Ramos (cell line): ENCODE data around the gene FGF1.
"Not testable (repeated sequence)": the region's sequence is repeated elsewhere in the genome, so short reads cannot be mapped to it uniquely, and the experiment has no call there.

Source experiments
- in situ Hi-C: fragments of 300-500 bp; cut with MboI; formaldehyde crosslinking; loops from one replicate; pipeline ENCODE4 v1.14.3; 2022; ENCODE audit warnings: low sequenced_read_pairs; ENCODE audit not compliant: unreplicated experiment

Gene FGF1

DNA sequence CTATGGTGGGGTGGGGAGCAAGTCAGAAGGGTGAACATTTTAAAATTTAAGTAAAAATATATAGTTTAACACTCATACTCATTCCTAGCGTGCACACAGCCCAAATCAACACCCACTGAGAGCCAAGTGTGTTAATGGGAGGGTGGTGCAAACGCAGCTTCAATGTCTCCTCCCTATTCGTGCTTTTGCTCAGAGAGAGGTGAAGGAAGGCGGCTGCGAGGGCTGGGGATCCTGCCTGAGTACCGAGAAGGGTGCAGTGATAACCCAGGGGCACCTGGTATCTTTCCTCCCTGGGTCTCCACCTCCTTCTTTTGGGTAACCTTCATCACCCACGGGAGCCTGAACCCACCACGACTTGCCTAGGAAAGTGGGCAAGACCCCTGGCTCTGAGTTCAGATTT lies 35.0 kb downstream of the FGF1 start:
- in situ Hi-C loops, result no loop called here

DNA sequence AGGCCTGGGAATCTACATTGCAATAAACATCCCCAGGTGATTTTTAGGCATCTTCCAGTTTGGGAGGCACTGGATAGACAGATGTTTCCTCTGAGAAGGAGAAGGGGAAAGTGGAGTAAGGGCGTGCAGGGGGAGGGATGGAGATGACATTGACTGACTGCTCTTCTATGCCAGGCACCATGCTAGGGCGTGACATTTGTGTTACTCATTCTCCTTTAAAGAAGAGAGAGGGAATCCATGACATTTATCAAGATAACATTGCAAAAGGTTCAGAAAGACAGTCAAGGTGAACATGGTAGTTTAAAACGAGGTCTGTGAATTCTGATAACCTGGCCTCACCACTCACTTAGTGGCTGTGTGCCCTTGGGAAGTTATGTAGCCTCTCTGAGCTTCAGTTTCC lies 35.8 kb downstream of the FGF1 start:
- in situ Hi-C loops, result no loop called here

DNA sequence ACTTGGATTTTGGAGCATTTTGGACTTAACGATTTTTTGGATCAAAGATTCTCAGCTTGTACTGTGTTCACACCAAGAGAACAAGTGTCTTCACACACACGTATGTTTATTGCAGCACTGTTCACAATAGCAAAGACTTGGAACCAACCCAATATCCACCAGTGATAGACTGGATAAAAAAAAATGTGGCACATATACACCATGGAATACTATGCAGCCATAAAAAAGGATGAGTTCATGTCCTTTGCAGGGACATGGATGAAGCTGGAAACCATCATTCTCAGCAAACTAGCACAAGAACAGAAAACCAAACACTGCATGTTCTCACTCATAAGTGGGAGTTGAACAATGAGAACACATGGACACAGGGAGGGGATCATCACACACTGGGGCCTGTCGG lies 37.8 kb downstream of the FGF1 start:
- in situ Hi-C loops, result not testable (repeated sequence)

DNA sequence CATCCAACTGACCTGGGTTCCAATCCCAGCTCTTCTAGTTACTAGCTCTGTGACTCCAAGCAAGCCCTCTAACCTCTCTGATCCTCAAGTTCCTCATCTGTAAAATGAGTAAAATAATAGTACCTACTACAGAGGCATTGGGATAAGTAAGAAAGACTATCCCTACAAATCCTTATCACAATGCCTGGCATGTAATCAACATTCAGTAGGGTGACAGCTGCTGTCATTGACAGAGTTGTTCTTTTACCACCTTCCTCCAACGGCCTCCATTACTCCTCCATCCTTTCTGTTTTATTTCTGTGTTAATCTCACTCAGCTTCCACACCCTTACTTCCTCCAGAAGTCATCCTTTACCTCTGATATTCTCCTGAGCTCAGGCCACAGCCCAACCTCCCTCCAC lies 40.4 kb downstream of the FGF1 start:
- in situ Hi-C loops, result no loop called here

DNA sequence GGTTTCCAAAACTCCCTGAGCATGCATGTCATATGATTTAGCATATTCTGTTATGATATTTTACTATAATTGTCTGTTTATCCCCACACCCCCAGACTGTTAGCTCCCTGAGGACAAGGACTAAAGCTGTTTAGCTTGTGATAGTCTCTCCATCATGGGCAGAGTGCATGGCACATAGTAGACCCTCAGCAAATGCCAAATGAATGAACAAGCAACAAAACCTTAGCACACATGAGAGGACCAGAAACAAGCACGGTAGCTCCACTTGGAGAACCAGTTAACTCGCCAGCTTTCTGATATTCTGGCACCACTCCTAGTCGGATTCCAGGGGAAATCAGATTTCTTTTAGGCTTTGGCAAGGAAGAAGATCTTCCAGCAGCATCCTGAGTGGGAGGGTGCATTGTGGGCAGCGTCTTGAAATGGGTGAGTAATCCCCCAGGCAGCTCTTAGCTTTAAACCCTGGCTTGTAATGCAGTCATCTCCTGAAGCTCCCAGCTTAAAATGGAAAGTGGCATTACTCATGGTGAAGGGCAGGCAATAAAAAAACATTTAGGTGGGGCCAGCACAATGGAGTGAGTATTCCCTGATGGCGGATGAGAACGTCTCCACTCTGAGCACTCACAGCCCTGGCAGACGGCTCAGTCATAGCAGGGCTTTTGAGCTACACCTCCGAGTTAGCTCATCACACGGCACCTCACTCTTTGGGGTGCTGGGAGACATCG lies 41.1 kb downstream of the FGF1 start:
- in situ Hi-C loops, result no loop called here

DNA sequence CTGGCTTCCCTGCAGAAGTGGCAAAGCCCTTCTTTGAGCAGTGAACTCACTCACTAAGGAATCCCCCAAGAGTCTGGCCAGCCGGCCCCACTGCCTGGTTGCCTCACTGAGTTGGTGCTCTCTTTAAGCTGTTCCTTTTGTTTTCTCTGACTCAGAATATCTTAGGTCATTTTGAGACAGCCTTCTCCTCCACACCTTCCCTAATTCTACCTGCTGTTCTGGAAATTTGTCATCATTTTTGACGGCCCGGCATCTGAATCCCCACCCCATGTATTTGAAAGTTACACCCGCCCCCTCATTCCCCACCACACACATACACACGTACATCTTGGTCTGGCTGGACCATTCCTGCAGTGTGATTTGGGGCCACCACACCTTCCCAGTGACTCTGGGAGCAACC lies 41.8 kb downstream of the FGF1 start:
- in situ Hi-C loops, result no loop called here

DNA sequence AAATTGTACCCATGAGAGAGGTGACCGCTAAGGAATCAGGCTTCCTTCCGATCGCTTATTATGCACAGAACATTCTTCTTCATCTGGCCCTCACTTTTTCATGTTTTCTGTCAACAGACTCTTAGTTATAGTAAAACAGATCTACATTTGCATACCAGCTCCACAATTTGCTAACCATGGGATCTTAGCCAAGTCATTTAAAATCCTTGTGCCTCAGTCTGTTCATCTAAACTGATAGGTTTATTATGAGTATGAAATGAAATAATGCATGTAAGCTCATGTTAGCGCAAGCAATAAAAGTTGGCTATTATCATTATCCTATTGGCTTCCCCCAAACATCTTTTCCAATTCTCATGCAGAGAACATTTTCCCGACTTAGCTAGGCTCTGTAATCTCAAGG lies 42.3 kb downstream of the FGF1 start:
- in situ Hi-C loops, result no loop called here

DNA sequence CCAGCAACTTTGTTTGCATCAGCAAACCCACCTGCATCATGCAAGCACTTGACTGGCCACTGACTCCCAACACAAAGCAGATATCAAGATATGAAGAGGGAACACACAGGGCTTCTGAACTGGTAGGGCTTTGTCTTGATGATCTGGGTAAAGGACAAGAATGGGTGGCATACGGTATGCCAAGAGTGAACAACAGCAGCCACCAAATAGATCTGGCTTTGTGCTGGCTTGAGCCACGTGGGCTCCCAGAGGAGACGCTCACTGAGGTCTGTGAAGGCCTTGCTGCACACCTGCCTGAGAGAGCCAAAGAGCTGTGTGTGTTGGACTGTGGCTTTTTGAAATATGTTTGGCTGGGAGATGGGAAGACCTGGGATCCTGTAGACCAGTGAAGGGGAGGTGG lies 43.5 kb downstream of the FGF1 start:
- in situ Hi-C loops, result no loop called here

DNA sequence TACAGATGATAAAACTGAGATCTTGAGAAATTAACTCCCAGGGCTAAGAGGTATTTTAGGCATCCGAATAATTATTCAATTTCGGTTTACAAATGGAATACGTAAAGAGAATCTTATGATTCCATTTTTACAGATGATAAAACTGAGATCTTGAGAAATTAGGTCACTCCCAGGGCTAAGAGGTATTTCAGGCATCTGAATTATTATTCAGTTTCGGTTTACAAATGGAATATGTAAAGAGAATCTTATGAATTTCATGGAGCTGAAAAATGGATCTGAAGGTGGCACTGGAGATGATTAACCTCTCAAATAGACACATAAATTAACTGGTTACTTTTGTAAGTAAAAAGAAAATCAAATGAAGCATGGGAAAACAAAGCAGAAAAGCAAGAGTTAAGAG lies 44.2 kb downstream of the FGF1 start:
- in situ Hi-C loops, result no loop called here

DNA sequence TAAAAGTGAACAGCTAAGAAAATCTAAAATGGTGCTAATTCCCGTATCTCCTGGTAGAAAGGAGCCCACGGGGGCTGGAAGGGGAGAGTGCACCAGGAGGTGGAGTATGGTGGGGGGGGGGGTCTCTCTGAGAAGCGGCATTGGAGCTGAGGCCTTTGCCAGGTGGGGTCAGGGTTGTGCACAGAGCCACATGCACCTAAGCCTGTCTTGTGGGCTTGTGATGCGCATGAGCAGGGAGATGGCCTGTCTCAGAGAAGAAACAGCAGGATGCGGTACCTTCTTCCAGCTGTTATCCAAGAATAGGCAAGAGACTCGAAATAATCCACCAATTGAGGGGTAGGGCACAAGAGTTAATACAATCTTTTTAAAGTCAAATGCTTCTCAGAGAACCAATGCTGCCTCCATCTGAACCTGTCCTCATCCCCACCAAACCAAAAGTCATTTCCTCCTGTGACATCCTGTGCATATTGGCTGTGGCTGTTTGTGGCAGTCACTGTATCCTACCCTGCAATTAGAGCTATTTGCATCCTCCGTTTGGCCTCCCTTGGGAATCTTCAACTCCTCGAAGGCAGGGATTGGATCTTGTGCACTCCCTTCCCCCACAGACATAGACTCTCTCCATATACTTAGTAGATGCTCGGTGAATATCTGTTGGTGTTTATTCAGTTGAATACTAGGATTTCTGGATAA lies 45.4 kb downstream of the FGF1 start:
- in situ Hi-C loops, result no loop called here

DNA sequence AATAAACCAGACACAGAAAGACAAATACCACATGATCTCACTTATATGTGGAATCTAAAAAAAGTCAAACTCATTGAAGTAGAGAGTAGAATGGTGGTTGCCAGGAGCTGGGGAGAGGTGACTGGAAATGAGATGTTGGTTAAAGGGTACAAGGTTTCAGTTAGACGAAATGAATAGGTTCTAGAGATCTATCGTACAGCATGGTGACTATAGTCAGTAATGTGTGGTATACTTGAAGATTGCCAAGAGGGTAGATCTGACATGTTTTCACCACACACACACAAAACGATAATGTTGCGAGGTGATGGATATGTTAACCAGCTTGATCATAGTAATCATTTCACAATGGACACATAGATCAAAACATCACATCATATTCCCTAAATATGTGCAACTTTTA lies 46.4 kb downstream of the FGF1 start:
- in situ Hi-C loops, result no loop called here

DNA sequence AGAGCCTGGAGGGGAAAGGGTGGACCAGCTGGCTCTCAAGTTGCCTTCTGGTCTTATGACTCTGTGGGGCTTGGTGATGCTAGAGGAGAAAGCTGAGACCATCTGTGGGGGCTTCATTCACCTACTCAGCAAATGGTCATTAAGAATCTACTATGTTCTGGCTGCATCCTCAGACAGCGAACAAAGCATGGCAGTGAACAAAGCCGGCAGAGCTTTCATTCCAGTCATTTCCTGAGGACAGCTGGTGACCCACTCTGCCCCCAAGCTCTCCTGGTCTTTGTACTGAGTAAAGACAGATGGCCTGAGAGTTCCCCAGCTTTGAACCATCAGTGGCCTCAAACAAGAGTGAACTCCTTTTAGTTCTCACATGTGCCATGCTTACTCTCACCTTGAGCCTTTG lies 48.0 kb downstream of the FGF1 start:
- in situ Hi-C loops, result no loop called here

DNA sequence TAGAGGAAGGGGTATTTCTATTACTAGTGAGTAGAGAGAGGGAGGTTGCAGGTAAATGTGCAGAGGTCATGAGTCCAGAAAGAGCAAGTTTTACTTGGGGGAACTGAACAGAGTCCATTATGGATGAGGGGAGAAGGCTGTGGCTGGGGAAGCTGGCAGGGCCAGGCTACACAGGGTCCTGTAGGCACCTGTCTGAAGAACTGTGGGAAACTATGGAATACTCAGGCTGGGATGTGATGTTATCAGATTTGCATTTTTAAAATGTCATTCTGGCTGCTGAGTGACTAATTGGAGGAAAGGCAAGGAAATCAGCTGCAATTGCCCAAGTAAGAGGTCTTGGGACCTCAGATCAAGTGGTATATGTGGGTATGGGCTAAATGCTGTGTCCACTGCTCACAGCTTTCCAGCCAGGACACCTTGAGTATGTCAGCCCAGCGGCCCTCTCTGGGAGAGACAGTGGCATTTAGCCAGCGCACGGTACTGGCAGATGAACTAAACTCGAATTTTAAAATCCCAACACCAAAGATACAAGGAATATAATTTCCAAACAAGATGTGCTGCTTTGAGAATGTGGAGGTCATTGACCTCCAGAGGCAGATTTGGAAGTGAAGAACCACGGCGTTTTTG lies 49.1 kb downstream of the FGF1 start:
- in situ Hi-C loops, result no loop called here

DNA sequence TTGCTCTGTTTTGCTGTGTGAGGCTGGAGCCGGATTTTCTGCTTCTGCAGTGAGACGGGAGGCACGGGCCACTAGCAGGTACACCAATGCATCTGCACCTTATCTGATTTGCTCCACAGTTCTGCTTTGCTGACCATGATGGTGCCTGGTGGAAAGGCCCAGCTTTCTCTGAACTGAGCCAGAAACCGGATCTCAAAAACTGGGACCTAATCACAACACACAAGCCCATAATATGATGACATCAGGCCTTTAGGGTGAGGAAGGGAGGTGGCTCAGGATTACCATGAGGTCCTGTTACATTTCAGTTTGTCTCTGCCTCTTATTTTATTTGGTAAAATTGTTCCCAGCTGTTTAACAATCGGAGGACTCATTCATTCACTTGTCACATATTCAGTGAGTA lies 49.8 kb downstream of the FGF1 start:
- in situ Hi-C loops, result no loop called here

DNA sequence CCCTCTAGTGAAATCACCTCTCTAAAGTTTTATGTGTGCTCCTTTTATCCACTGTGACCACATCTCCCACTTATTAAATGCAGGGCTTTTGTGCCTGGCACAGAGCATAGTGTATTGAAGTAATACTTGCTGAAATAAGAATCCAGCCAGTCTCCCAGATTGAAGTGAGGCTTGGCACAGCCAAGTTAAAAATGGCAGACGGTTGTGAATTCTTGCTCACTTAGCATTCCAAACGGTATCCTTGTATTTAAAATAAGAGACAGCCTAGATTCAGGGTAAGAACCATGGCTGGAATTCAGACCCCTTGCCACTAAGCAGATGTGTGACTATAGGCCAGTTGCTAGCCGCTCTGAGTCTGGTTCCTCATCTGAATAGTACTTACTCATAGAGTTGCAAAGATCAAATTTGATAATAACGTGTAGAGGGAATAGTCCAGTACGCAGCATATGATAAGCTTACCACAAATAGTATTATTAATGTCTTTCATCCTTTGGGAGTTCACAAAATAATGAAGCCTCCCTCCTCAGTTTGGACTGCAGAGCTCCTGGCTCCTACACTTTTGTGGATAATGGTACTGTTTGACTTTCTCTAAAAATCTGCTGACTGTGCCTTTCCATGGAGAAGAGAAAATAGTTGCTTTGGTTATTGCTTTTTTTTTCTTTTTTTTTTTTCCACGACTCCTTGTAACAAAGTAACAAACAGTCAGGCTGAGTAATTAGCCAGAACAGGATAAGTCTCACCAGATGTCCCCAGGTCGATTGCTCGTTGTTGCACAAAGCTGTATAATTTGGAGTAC lies 51.5 kb downstream of the FGF1 start:
- in situ Hi-C loops, result no loop called here

DNA sequence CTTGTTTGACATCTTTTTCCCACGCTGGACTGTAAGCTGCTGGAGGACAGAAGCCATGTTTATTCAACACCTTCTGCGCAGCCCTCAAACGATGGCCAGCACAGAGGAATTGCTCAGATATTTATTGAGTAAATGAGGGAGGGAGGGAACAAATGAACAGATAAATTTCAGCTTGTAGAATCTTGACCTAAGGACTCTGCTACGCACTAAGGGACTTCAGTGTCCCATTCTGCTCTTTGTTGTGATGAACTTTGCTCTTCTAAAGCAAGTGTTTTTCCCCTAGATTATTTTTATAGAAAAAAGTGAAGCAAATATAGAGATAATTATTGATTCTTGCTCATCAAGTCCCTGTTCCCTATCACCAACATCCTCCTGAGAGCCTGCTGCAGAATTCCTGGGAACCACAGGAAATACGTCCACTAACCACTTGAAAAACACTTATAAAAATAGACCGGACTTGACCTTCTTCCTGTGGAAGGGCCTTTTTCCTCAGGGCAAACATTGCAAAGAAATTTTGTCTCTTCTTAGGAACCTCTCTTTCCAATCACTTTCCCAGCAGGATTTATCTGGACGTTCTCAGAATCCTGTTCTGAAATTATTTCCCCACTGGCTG lies 54.9 kb downstream of the FGF1 start:
- in situ Hi-C loops, result no loop called here

DNA sequence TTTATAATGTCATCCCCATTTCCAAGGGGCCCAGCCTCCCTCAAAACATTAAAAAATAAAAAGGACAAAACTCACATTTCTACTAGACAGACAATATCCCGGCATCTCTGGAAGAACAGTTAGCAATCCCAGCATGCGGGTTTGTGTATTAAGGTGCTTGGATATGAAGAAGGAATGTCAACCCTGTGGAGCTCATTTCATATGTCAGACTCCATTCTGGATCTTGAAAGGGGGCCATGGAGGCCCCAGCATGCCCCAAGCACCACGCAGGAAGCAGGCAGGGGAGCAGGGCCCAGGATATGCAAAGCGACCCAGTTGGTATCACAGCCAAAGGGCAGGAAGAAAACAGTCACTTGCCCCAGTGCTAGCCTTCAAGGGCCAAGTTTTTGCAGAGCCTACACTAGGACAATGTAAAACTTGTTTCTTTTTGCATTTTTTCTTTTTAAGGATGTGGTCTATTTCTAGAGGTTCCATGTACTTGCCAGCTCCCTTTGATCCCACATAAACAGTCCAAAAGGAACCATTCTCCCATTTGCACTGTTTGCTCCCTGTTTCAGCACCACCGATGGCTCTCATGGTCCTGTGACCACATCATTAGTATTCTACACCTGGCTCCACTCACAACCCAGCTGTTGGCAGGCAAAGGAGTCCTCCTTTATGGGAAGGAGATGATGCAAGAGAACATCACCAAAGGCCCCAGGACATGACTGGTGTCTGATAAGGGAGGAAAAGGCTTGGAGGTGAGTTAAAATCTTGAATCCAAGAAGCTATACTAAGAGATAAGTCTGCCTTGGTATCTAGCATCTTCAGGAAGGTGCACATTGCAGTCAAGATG lies 58.3 kb downstream of the FGF1 start:
- in situ Hi-C loops, result no loop called here

DNA sequence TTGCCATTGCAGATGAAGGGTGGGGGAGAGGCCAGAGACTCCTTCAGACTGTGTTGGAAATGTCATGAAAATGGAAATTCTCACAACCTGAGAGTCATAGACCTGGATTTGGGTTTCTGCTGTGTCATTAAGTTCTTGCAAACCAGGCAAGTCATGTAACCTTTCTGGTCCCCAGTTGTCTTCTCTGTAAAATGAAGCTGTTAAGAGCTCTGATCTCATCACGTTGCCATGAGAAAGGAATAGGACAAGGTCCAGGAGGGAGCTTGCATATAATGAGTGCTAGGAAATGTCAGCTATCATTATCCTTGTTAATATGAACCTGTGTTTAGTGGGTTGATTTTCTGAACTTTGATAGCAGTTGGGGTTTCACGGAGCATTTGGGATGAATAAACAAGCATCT lies 59.1 kb downstream of the FGF1 start:
- in situ Hi-C loops, result no loop called here

DNA sequence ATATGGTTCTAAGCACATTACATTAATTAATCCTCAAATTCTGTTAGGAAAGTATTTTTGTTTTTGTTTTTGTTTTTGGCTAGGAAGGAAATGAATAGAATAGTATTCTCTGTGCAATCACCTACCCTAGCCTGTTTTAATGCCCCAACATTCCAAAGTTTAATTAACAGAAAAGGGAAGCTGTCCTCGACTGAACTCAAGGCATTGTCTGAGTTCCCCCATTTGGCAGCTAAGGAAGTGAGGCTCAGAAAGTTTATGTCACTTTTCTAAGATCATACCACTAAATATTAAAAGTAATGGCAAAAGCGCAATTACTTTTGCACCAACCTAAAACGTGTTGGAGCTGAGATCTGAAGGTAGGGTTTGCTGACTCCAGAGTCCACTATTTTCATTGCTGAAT lies 59.8 kb downstream of the FGF1 start:
- in situ Hi-C loops, result no loop called here

DNA sequence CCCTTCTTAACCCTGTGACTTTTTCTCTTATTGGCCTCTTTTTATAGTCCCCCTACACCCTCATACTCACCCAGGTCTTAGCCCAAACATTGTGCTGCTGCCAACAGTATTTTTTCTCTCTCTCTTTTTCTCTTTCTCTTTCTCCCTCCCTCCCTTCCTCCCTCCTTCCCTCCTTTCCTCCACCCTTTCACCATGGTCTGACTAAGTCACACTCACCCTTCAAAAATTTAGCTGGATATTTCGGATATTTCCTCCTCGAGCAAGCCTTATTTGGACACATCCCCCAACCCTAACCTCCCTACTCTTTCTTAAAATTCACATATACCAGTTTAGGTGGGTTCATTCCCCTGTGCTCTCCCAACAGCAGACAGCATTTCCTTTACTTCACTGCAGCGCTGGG lies 64.7 kb downstream of the FGF1 start:
- in situ Hi-C loops, result no loop called here
